GM12872 (cell line): Measurements from ENCODE around the gene CEACAM19.

Experiments
- TF ChIP-seq, protein P1 (sequence below): IDR thresholded peaks from 3 replicates; pipeline ENCODE4 v1.5.1; 2011; ENCODE audit warnings: low read depth, mild to moderate bottlenecking, low read length, moderate library complexity; ENCODE audit not compliant: insufficient read depth

Gene CEACAM19

DNA sequence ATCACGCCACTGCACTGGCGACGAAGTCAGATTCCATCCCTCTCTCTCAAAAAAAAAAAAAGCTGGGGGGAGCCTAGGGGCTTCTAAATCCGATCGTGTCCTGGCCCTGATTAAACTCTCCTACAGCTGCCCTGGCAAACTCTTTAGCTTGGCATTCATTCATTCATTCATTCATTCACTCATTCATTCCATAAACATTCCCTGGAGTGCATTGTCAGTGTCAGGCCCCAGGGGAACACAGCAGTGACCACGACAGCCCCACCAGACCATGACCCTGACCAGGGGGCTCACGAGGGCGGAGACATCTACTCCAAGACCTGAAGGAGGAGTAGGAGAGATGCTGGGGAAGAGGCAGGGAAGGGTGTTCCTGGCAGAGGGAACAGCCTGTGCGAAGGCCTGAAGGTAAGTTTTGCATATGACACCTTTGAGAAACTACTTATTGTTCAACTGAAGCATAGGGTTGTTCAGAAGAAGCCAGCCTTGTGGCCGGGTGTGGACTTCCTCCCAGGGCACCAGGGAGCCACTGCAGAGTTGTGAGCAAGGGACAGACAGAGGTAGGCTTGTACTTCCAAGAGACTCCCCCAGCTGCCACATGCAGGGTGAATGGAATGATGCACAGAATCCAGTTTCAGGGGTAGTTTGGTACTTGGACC is 52.1 kb downstream of the CEACAM19 start:
- TF ChIP-seq, protein P1, sequence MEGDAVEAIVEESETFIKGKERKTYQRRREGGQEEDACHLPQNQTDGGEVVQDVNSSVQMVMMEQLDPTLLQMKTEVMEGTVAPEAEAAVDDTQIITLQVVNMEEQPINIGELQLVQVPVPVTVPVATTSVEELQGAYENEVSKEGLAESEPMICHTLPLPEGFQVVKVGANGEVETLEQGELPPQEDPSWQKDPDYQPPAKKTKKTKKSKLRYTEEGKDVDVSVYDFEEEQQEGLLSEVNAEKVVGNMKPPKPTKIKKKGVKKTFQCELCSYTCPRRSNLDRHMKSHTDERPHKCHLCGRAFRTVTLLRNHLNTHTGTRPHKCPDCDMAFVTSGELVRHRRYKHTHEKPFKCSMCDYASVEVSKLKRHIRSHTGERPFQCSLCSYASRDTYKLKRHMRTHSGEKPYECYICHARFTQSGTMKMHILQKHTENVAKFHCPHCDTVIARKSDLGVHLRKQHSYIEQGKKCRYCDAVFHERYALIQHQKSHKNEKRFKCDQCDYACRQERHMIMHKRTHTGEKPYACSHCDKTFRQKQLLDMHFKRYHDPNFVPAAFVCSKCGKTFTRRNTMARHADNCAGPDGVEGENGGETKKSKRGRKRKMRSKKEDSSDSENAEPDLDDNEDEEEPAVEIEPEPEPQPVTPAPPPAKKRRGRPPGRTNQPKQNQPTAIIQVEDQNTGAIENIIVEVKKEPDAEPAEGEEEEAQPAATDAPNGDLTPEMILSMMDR: no peak

DNA sequence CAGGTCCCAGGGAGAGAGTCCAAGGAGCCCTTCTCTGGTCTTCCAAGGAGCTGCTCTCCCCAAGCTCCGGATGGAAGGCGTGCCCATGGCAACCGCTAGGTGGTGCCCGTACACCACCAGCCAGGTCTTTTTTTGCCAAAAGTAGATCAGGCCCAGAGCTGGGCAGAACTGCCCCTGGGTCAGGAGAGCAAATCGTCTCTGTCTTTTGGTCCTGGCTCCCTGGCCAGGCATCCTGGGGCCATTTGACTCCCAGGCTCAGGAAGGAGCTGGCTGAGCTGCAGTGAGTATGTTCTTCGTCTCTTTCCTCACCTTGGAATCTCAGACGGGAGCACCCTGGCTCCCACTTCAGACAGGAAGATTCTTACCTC is 52.7 kb downstream of the CEACAM19 start:
- TF ChIP-seq, protein P1: peak; percentile 99

DNA sequence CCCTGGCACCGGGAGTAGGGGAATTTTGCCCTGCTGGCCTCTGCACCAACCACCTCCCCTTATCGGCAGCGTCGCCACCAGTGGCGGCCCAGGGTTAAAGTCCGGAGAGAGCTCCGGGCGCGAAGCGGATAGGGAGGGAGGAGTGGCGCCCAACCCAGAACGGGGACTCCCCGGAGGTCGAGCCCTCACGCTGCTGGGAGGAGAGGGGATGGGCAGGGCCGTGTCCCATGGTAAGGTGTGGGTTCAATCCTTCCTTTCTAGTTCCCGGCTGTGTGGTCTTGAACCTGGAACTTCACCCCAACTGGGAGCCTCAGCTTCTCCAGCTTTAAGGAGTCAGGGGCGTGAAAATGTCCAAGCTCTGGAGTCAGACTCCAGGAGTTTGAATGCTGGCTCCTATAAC is 54.0 kb downstream of the CEACAM19 start:
- TF ChIP-seq, protein P1: no peak

DNA sequence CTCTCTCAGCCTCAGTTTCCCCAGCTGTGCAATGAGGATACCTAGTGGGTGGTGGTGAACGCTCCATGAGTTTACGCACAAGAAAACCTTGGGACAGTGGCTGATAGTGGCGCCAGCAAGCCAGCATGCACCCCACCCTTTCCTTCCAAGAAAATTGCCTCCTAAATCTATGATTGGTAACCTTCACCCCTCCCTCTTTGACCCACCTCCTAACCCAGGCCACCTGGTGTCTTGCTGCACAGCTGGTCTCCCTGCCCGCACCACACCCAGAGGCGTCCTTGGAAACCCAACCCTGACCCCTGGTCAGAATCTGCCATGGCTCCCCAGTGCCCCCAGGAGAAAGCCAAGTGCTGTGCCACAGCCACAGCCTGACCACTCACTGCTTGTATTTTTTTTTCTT is 54.4 kb downstream of the CEACAM19 start:
- TF ChIP-seq, protein P1: no peak

DNA sequence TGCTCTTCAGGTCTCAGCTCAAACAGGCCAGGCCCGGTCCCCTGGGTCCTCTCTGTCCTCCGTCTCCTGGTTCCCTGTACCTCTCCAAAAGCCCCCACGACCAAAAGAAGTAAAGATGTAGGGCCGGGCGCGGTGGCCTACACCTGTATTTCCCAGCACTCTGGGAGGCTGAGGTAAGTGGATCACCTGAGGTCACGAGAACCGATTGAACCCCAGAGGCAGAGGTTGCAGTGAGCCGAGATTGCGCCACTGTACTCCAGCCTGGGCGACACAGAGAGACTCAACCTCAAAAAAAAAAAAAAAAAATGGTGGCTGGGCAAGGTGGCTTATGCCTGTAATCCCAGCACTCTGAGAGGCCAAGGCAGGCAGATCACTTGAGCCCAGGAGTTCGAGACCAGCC is 55.2 kb downstream of the CEACAM19 start:
- TF ChIP-seq, protein P1: no peak

DNA sequence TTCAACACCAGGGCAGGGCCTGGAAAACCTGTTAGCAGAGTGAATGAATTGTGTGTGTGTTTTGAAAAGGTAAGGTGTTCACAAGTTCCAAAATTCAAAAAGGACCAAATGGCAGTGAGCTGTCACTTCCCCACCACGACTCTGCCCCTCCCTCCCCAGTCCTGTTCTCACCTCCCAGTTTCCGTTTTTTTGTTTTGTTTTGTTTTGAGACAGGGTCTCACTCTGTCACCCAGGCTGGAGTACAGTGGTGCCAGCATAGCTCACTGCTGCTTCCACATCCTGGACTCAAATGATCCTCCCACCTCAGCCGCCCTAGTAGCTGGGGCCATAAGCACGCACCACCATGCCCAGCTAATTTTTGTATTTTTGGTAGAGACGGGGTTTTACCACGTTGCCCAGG is 56.9 kb downstream of the CEACAM19 start:
- TF ChIP-seq, protein P1: no peak

DNA sequence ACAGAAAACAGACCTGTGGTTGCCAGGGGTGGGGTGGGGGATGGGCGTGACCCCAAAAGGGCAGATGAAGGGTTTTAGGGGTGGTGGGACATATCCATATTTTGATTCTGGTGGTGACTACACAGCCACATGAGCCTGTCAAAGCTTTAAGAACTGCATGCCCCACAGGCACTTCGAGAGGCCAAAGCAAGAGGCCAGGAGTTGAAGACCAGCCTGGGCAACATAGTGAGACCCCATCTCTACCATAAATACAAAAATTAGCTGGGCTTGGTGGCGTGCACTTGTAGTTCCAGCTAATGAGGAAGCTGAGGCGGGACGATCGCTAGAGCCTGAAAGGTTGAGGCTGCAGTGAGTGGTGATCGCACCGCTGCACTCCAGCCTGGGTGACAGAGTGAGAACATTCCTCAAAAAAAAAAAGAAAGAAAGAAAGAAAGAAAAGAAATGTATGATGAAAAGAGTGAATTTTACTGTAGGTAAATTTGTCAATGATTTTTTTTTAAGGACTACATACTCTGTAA is 58.3 kb downstream of the CEACAM19 start:
- TF ChIP-seq, protein P1: no peak

DNA sequence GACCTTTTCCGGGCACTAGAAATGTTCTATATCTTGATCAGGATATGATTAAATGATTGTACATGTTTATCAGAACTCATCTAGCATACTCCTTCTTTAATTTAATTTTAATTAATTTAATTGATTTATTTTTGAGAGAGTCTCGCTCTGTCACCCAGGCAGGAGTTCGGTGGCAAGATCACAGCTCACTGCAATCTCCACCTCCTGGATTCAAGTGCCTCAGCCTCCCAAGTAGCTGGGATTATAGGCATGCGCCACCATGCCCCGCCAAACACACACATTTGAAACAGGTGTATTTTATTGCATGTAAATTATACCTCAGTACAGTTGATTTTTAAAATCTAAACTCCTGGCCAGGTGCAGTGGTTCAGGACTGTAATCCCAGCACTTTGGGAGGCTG is 59.8 kb downstream of the CEACAM19 start:
- TF ChIP-seq, protein P1: no peak
